Endometrial microvascular endothelial cells (primary cell): ENCODE measurements around the gene EME2. TPM values are rescaled to one million over a fixed set of nuclear protein-coding genes. Genes with fewer than 3 reads are reported as not detected.

Source experiments
- in situ Hi-C: cut with HindIII; loops from 2 replicates; pipeline ENCODE4 v1.10.0; 2017; ENCODE audit warnings: low sequenced_read_pairs, low pct_unique_long_range_greater_than_20kb; ENCODE audit errors: inconsistent ontology term
- total RNA-seq: library from RNA; depleted of rRNA; stranded (reverse); fragments of >200 nt; gene quantifications from one replicate; pipeline ENCODE4 v1.2.3, GENCODE V29; 2015; ENCODE audit errors: inconsistent ontology term

EME2 gene
- total RNA-seq, 1 donor from 2014 or later = 3.5 TPM

DNA sequence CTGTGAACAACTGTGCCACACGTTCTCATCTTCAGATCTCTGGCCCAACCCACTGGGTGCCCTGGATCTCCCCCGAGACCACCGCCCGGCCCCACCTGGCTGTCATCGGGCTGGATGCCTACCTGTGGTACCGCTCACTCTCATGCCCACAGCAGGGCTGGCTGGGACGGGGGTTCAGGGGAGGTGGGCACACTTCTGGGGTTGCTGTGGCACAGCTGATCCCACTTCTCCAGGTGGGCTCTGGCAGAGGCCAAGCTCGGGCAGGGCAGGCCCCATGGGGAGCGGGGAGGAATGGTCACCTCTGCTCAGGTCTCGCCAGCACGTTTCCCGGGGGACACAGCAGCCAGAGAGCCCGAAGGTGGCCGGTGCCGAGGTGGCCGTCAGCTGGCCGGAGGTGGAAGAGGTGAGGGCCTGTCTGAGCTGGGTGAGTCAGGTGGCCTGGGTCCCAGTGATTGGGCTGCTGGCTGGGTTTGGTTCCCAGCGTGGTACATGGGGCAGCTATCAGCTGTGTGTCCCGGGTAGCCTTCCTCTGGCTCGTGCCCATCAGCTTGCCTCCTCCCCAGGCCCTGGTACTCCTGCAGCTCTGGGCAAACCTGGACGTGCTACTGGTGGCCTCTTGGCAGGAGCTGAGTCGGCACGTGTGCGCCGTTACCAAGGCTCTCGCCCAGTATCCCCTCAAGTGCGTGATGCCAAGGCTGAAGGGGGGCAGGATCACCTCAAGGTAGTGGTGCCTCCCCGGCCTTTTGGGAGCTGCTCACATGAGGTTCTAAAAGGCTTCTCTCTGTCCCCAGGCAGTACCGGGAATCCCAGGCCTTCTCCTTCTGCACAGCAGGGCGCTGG is 2.6 kb downstream of the EME2 start:
- in situ Hi-C loops = no loop called here

DNA sequence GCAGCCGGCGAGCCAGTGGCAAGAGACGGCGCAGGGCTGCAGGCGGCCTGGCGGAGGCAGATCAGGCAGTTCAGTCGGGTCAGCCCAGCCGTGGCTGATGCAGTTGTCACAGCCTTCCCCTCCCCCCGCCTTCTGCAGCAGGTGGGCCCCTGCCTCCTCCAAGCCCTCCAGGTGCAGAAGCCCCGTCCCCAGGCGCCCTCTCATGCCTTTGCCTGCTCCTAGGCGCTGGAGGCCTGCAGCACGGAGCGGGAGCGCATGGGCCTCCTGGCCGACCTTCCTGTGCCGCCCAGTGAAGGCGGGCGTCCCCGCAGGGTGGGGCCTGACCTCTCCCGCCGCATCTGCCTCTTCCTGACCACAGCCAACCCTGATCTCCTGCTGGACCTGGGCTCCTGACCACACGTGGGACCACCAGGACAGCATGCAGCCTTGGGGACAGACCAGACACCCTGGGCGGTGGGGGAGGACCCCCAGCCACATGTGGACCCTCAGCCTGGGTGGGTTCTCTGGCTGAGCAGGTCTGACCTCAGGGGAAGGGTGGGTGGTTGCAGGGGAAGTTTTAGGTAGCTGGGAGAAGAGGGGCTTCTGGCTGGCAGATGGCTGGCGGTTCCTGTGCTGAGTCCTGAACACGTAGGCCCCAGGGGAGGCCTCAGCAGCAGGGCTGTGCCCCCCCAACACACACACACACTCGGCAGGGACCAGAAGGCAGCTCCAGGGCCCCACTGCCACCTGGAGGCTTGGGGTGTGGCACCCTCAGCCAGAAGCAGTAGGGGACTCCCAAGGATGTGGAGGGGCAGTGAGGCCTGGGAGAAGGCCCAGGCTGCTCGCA is 3.4 kb downstream of the EME2 start:
- in situ Hi-C loops = no loop called here

DNA sequence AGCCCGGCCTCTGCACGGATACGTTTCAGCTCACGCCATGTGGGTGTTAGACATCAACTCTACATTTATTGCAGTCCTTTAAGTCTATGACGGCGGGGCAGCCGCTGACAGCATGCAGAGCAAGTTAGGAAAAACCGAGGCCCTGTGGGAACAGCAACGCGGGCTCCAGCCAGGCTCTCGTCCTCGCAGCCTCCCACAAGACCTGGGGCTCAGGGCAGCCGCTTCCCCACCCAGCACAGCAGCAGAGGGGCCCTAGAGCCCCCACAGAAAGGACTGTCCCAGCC is 4.0 kb downstream of the EME2 start:
- in situ Hi-C loops = no loop called here

DNA sequence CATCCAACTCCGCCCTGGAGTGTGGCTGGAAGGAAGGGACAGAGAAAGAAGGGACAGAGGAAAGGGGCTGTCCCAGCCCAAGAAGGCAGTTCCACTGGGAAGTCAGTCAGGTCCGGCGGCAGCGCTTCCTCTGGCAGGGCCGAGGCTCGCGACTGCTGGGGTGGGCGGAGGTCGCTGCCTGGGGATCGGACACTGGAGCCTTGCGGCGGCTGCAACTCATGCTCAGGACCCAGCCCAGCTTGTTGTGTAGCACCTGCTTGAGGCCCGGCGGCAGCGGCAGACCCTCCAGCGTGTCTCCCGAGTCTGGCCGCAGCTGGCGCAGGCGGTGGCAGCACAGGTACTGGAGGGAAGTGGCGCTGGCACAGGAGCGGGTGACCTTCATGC is 4.4 kb downstream of the EME2 start:
- in situ Hi-C loops = no loop called here

DNA sequence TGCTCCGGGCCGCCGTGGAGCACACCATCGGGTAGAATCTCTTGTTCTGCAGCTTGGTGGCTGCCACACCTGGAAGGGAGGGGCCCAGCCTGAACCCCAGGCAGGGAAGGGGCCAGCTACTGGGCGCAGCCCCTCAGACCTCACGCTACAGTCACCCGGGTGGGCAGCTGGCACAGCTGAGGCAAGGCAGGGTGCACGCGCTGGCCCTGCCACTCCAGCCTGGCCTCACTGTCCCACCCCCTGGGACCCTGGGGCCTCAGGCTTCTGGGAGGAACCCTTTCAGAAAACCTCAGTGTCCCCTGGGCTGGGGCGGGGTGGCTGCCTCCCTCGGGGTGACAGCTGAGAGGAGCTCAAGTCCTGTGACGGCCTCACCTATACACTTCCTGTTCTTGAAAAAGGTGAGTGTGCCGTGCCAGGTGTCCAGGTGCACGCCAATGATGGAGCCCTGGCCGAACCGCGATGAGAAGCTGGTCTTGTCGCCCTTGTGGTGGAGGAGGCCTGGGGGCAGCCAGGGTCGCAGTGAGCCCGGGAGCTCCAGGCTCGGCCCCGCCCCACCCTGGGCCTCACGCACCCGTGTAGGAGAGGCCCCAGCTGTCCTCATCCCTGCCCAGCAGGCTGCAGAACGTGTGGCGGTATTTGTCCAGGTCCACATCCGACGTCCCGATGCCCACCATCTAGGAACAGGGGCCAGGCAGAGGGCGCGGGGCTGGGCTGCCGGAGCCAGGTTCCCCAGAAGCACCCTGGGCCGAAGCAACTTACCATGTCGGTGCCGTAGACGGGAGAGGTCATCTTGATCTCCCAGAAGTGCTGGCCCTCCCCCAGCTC is 5.0 kb downstream of the EME2 start:
- in situ Hi-C loops = no loop called here

DNA sequence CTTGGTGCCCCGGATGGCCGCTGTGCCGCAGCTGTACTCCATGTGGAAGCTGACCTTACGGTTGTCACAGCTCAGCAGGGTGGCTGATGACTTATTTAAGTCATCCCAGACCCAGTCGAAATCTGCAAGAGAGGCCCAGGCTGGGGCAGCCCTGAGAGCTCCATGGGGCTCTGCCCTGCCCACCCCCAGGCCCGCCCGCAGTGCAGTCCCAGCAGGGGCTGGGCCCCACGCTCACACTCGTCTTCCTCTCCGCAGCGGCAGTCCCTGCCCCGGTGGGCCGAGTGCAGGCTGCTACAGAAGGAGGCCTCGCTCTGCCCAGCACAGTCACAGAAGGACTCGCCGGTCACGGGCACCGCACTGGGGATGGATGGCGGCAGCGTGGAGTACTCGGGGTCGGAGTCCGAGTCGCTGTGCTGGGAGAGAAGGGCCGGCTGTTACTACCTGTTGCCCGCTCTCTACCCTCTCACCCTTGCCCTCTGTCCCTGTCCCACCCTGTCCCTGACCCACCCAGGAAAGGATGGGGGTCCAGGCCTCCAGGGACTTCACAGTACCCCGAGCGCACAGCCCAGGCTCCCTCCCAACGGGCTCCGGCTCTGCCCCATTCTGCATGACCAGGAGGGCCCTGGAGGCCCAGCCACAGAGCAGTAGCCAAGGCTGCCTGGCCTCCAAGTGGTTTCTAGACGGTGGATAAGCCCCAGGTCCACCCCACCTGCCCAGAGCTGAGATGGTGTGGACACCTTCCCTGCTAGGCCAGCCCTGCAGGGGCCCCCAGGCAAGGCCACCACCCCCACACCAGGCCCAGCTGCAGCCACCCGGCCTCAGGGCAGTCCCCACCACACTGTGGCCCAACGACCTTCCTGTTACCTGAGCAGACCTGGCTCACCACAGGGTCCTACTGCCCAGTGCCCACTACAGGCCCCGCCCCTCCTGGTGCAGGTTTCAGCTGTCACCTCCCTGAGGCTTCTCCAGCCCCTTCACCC is 5.9 kb downstream of the EME2 start:
- in situ Hi-C loops = no loop called here

DNA sequence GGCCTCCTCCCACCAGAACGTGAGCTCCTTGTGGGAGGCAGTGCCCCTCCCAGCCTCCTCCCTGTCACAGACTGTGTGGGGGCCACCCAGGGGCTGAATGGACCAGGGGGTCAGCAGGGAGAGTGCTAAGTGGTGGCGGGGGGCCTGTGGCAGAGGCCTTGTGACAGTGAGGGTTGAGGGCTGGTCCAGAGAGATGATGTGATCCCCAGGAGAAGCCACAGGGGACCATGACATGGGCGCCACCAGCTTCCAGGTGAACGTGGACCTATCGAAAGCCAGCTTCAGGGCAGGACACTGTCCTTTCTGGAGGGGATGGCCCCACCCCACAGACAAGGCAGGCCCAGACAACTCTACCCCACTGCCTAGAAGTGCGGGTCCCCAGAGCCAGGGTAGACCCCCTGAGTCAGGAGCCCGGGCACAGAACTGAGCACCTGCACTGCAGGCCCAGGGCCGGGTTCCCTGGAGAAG is 6.7 kb downstream of the EME2 start:
- in situ Hi-C loops = no loop called here

DNA sequence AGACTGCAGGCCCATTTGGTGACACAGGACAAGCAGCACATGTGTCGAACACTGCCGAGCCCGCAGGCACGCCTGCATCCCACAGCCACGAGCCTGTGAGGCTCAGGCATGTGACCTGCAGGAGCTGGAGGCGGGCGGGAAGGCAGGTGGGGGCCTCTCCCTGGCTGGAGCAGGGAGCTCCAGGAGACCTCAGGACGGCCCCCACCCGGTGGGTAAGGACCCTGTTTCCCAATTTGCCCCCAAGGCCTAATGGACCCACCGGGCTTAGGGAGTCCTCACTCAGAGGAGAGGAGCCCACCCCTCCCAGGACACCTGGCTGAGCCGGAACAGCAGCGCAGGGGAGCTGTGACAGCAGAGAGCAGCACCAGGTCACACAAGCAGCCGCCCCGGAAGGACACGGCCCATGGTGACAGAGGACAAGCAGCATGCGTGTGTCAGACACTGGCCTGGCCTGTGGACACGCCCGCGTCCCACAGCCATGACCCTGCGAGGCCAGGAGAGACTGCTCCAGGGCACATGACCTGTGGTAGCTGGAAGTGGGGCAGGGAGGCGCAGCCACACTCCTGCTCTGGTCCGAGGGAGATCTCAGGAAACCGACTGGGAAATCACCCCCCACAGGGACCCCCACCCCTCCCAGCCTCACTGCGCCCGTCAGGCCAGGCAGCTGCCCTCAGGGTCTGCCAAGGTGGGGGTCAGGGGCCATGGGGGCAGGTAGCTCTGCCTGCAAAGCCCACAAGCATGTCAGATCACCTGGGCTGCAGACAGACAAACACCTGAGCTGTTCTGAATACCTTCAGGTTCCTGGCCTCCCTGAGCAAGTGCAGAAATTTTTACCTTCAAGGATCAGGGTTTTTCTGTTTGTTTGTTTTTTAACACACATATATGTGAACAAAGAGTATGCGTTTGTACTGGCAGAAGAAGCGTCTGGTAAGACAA is 7.4 kb downstream of the EME2 start:
- in situ Hi-C loops = no loop called here

DNA sequence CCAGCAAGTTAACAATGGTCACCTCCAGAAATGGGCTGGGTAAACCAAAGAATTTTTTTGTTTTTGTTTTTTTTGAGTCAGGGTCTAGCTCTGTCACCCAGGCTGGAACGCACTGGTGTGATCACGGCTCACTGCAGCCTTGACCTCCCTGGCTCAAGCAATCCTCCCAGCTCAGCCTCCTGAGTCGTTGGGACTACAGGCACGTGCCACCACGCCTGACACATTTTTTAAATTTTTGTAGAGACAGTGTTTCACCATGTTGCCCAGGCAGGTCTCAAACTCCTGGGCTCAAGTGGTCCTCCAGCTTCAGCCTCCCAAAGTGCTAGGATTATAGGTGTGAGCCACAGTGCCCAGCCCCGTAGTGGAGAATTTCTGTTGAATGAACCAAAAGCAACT is 8.1 kb downstream of the EME2 start:
- in situ Hi-C loops = no loop called here

DNA sequence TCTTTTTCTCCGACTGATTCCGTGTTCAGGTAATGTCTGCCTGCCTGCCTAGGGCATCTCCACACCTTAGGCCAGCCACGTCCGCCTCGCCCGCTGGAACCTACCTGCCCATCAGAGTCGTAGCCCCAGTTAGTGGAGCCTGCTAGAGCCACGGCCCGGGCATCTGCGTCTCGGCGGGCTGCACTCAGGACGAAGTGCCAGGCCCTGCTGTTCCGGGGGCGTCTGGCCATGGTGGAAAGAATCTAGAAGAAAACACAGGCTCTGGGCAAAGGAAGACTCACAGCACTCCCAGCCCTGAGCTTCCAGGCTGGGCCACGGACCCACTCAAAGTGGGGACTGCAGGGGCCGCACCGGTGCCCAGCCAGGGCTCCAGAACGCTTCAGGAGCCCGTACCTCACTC is 8.6 kb downstream of the EME2 start:
- in situ Hi-C loops = no loop called here

DNA sequence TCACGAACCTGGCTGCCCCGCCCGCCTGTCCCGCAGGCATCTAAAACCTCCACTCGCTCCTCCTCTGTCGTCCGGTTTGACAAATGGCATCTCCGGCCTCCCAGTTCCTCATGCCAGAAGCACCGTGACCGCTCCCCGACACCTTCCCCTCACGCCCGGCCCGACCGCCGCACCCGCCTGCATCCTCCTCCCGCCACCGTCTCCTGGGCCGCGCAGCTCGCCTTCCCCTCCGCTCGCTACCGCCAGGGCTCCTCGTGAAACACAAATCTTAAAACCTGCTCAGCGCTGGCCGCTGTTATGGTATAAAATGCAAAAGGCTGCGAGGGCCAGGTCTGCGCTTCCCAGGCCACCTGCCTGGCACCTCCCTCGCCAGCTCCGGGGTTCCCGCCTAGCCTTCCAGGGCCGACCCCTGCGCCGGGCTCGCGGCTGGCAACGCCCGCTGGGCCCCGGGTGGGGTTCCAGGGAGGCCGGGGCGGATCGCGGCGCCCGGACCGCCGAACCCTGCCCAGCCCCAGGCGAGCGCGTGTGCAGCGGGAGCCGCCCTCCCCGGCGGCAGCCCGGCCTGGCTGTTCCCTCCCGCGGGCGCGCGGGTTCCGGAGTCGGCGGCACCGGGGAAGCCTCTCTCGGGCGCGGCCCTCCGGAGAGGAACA is 9.3 kb downstream of the EME2 start:
- in situ Hi-C loops = no loop called here

DNA sequence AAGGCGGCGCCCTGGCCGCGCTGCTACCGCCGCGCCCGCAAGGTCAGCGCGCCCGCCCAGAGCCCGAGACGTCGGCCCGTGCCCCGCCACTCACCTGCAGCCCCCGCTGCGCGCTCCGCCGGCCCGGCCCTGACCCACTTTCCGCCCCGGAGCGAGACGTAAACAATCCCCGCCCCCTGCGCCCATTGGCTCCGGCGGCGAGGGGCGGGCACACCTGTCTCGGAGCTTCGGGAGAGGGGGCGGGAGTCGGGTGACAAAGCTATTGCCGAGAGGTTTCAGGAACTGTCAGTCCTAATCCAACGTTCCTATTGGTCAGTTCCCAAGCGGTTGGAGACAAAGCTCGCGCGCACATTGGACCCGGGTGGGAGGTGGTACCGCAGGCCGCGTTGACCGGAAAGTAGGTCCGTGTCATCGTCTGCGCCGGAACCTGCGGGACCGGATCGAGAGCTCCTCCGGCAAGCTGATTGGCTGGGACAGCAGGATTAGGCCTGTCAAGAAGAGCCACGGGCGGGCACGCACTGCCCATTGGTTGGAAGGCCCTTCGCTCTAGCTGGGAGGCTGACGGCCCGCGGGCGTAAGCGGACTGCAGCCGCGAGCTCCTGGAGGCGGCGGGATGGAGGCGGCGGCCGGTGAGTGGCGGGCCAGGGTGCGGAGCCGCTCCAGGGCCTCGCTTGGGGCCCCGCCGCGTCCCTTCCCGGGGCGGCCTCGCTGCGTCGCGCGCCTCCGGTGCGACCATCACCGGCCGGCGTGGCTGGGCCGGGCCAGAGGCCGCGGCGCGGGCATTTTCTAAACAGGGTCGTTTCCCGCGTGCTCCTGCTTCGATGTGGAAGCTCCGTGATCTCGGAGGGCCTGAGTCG is 10.0 kb downstream of the EME2 start, which contains the start of the genes NUBP2 and SPSB3:
Gene NUBP2, plus strand, starts transcription at position 553 of the 857 bp plus-strand sequence. Its CDS starts 61 bp downstream, at position 614.
Gene SPSB3, minus strand, starts transcription at position 164 of the 857 bp plus-strand sequence. CDS start 1,088 bp downstream, outside the sequence.
- in situ Hi-C loops = no loop called here

DNA sequence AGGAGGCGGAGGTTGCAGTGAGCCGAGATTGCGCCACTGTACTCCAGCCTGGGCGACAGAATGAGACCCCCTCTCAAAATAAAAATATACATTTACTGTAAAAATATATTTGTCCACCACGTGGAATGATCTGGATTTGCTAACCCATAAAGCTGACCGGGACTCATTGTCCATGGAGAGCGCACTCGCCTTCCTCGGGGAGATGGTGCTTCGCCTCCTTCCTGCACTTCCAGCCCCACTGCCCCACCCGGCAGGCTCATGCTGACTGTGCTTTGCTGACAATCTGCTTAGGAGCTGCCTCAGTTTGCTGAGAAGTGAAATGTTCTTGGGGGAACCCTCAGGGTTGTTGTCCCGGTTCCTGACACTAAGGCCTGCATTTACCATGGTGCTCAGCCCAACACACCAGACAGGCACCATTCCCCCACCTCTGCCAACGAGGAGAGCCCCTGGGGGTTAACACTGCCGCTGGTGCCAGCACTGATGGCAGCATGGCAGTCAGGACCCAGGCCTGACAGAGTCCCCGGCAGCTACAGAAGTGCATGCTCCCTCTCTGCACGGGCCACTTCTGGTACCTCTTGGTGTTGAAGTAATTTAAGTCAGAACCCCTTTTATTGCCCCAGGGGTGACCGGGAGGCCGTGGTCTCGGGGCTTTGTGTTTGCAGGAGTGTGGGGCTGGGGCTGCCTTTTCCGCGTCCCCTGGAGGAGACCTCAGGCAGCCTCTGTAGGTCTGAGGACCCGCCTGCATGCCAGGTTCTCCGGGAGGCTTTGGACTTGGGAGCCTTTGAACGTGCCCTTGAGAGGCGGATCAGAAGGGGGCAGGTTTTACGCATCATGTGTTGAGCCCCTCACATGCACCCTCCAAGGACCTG is 12.6 kb downstream of the EME2 start:
- in situ Hi-C loops = no loop called here

DNA sequence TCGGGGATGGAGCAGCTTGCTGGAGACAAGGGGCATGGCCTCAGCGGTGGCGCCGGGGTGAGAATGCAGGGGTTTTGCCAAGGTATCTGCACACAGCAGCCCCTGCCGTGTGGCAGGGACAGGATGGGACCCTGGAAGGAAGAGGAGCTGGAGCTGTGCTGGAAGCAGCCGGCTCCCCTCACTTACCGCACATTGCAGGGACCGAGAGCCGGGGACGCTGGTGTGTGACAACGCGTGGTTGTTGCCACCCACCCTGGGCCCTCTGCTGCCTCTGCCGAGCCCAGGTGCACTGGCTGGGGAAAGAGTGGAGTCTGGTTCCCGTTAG is 13.2 kb downstream of the EME2 start:
- in situ Hi-C loops = no loop called here
